Stimulated activated CD8-positive, alpha-beta memory T cell treated with anti-CD3 and anti-CD28 coated beads, Interleukin-7, amount 100 ng/mL, for 24 hours (primary cell): ENCODE results near the gene KCTD1.

Experiments
- DNase-seq: peaks from one replicate; pipeline ENCODE4 v3.0.0-alpha.2; 2020; ENCODE audit warnings: low read depth

Gene KCTD1

DNA sequence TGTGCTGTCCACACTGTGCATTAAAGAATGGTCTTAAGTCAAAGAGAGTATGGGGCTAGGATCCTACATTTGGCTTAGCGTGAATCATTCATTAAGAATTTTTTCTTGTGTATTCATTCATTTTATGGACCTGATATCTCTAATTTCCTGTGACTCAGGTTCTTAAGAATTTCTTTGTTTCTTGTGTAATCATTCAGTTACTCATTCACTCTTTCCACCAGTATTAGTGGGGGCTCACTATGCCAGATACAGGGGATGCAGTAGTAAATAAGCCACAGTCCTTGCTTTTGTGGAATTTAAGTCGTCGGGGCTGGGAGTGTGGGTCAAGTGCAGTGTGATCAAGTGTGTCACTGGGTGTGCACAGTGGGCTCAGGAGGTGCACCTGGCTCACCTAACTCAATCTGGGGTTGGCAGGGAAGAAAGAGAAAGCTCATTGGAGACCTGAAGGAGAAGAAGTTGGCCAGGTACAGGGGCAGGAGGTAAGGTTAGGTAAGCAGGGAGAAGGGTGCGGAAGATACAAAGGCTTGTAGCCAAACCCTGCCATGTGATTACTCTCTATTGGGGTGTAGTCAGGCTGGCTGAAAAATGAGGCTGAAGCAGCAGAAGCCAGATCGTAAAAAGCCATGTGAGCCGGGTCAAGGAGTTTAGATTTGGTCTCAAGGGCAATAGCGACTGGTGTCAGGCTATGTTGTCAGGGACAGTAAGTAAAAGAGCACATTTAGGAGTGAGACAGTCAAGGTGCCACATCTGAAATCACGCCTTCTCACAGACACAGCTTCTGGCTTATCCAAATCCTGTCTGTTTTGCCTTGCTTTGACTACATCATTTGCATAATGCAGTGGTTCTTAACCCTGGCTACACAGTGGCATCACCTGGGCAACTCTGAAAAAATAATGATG is 67.2 kb downstream of the KCTD1 start:
- no peak for DNase-seq

DNA sequence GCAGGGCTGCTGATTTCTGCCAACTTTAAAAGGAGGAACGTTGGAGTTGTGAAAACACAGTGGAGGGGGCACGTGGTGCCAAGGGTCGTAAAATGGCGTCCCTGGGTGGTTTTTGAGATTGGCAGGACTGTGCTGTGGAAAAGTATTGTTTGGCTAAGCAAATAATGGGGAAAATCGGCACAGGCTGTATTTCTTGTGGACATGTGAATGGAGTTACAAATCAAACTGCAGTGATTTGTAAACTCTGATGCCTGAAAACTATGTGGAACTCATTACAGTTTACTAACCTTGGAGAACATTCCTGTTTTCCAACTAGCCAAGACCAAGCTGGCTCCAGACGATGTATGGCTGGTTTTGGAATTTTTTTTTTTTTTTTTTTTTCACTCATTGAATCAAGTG is 68.7 kb downstream of the KCTD1 start:
- DNase-seq = no peak

DNA sequence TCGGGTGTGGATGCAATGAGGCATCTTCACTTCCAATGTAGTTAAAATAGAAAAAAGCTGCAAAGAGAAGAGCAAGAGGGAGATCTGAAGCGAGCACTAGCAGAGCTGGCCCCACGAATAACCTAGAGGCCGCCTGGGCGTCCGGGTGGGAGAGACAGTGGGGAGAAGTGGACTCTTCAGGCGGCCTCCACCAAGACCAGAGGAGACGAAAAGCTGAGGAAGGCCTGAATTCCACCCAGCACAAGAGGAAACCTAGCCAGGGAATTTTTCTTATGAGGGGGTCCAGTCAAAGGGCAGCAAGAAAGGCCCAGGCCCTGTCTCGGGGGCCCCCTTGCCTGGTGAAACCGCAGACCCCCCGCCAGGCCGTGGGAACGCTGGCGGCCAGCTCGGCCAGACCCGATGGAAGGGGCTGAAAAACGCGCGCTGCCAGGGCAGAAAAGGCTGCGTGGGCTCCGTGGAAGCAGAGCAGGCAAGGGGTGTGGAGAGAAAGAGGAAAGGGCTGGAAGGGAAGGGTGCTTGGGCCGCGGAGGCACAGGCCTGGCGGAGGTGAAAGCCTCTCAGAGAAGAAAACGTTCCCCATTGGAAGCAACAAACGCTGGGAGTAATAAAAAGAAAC is 69.2 kb downstream of the KCTD1 start:
- no peak for DNase-seq

DNA sequence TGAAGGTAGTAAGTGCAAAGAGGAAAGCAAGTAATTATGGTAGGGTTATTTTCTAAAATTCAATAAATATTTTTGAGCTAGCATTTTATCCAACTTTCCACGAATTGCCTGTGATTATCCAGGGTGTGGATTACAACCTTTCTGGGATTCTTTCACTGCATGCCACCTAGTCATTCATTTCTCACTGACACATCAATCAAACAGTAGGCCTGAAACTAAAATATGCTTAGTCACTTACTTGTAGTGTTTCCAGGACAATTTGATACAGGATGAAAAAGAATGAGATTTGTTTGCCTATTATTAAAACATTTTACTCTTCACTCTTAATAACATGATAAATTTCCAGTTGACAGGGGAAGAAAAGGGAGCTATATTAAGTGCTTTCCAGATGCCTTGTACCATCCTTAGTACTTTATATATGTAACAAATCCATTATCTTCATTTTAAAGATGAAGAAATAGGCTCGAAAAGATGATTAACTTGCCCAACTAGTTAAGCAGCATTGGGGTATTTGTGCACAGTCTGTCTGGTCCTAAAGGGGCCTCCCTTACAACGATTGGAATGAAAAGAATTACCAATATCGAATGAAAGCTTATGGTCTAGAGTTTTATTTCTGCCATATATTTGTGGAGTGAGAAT is 70.4 kb downstream of the KCTD1 start:
- no peak for DNase-seq

DNA sequence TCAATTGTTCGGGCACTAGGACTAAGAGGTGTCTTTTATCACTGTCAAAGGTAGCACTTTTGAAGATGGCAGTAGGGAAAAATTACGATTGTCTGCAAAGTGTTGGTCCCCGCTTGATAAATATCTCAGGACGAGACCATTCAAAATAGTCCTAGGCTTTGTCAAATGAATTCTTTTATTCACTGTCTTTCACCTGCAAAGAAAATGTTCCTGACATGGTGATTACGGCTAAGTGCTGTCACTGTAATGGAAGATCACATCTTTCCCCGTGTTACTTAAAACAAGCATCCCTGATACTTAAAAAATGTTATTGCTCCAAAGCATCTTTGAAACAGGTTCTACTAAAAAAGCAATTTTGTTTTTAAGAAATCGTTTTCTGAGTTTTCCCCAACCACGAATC is 71.7 kb downstream of the KCTD1 start:
- no peak for DNase-seq

DNA sequence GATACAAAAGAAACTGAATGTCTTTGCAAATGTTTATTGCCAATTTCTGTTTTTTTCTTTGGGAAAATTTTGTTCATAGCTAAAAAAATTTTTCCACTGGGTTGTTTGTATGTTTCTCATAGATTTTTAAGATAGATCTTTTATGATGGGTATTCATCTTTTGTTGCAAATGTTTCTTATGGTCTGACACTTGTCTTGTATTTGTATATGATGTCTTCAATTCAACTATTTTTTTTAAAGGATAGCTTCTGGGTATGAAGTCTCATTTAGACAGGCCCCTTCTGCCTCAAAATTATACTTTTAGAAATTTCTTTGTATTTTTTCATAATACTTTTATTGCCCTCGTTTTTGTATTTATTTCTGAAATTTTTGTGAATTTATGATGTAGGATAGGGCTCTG is 73.8 kb downstream of the KCTD1 start:
- no peak for DNase-seq

DNA sequence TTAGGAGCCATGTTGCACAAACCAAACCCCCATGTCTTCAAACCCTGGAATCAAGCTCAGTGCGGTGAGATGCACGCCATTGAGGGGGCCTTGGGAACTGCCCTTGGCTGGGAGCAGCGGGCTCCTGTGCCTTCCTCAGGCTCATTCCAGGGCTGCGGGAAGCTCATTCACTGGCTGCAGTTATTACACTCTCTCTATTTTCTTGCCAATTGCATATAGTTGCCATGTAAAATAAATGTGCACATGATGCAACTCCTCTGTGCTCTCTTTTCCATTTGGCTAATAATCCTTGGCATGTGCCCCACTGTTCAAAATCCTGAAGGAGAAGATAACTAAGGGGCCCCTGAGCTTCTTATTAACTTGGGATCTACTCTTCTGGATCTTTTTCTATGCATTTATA is 74.7 kb downstream of the KCTD1 start:
- DNase-seq = no peak

DNA sequence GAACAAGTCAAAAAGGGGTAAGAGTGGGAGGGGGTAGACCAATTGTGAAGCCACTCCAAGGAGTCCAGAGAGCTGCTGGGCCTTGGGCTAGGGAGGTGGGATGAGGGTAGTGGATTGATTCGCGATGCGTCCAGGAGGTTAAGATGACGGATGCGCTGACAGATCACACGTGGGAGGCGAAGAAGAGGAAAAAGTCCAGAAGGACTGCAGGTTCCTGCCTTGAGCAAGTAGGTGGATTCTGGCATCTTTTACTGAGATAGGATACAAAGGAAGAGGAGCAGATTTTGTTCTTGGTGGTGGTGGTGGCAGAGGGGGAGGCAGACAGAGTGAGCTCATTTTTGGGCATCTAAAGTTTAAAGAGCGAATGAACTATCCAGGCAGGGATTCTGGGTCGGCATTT is 76.5 kb downstream of the KCTD1 start:
- no peak for DNase-seq

DNA sequence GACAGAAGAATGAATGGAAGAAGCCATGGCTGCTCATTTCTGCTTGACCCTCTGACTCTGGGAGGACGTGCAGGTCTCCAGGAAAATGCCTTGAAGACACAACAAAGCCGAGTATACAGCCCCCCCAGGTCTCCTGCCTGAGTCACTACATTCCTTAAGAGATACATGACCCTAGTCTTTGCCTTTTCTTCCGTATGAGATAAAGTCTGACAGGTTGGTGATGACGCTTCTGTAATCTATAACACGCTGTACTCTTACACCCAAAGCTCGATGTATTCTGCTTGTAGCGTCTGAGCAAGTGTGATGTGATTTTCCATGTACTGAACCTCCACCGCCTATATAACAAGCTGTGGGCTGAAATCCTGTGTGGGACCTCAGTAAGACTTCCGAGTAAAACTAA is 77.3 kb downstream of the KCTD1 start:
- no peak for DNase-seq

DNA sequence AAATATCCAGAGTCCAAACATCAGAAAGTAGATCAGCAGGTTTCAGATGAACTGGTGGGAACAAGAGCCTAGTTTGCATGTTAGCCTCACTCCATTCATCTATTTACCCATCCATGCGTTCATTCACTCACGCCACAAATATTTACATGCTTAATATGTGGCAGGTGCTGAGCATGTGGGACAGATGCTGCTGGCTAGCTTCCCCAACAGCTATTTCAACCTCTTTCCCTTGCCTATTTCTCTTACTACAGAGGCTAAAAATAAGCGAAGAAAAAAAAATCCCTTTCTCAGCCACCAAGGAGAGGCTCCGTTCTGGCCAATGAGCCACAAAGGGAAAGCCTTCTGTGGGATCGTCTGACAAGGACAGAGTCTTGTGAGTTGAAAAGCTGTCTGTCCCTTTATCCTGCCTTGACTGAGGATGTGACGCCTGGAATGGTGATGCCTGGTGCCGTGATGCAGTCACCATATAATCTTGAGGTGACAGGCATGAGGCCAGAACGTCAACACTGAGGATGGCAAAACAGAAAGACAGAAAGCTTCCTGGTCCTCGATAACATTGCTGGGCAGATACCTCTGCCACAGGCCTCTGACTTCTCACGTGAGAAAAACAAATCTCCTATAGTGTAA is 78.2 kb downstream of the KCTD1 start:
- no peak for DNase-seq

DNA sequence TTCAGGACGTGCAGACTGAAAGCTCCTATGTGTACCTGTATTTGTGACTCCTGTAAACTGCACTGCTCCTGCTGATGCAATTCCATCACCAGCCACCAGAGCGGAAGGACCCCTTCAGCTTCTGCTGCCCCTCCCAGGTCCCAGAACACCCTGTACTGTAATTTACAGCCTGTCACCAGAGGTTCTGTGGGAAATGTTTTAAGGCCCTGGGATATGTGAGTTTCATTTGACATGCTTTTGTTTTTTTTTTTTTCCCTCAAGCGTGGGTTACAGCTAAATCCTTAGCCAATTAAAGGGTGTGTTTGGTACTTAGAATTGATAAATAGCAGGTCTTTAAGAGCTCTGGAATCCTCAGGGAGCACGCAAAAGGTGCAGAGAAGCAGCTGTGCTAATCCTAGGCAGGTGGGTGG is 79.4 kb downstream of the KCTD1 start:
- no peak for DNase-seq

DNA sequence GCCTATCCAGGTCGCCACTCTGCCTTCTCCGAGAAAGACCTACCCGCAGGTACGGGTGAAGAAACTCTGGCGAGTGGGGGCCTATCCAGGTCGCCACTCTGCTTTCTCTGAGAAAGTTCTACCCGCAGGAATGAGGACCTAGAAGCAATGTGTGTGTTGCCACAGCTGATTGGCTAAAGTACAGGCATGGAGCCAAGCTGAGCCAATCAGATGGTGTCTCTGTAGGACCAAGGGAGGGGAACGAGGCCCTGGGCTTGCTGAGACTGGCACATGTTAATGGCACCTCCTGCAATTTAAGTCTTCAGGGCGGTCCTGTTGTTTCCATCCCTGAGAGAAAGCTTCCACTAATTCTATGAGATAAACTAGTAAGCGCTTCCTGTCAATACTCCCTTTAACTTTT is 82.3 kb downstream of the KCTD1 start:
- no peak for DNase-seq

DNA sequence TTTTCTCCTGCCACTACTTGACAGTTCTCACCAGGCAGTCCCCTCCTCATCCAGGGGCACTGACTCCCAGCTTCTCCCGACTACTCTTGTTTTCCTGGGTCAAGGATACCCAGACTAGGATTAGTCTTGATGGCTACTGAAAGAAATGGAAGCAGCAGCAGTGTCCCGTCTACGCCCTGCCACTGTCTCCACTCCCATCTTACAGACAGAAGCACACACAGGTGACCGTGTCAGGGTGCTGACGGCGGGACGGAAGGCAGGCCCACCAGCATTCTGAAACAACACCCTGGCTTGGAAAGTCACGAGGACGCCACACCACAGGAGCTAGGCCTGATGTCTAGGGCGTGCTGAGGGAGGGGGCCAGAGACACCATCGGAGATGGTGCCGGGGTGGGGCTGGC is 82.9 kb downstream of the KCTD1 start:
- no peak for DNase-seq

DNA sequence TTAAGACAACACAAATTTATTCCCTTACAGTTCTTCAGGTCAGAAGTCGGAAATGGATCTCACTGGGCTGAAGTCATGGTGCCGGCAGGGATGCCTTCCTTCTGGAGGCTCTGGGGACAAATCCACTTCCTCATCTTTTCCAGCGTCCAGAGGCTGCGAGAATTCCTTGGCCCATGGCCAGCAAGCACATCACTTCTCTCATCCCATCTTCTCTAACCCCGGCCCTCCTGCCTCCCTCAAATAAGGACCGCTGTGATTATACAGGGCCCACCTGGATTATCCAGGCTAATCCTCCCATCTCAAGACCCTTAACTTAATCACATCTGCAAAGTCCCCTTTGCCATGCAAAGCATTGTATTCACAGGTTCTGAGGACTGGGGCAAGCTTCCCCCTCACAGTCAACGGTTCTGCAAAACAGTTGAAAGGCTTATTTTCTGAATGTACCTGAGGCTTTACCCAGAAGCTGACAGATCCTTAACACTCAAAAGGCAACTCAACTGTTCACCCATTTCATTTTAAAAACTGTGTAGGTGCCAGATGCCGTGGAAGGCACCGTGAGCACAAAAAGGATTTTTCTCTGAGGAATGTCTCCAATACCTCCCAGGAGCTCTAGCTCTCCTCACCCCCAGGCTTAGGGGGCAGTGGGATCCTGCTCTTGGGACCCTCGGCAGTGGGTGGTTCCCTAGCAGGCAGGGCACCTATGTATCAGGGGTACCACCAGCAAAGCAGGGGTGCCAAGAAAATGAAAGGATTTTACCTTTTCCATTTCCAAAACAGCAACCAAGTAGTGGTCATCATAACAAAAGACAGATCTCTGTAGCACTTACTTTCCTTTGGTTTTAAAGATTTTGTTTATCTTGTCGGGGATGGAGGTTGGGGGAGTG is 84.0 kb downstream of the KCTD1 start:
- DNase-seq = no peak

DNA sequence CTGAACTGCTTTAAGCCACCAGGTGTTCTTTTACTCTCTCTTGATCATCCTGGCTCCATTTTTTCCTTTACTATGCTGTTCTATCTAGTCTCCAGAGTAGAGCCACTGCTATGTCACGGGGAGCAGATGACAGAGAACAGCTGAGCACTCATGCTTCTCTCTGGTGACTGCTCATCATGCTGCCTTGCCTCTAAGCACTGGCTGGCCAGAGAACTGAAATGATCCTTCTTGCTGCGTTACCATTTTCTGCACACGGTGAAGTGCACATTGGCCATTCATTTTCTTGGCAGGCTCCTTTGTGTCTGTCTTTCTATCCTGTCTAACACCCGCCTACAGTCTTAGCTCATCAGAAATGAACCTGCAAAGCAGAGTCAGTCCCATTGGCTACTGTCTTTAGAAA is 86.0 kb downstream of the KCTD1 start:
- no peak for DNase-seq

DNA sequence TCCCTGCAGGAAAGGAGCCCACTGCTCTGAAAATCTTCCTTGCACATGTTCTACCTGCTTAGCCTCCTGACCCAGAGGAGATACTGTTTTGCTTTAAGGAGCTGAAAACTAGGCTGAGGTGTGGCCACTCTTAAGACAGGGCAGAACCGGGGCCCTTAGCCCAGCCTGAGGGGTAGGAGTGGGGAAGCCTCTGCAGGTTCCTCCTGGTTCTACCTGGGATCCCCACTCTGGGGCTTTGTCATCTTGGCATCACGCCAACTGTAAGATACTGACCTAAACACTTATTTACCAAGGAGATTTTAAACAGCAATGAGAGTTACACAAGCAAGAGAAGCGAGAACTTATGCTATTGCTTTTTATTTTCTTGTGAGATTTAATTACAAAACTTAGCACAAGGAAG is 86.9 kb downstream of the KCTD1 start:
- no peak for DNase-seq

DNA sequence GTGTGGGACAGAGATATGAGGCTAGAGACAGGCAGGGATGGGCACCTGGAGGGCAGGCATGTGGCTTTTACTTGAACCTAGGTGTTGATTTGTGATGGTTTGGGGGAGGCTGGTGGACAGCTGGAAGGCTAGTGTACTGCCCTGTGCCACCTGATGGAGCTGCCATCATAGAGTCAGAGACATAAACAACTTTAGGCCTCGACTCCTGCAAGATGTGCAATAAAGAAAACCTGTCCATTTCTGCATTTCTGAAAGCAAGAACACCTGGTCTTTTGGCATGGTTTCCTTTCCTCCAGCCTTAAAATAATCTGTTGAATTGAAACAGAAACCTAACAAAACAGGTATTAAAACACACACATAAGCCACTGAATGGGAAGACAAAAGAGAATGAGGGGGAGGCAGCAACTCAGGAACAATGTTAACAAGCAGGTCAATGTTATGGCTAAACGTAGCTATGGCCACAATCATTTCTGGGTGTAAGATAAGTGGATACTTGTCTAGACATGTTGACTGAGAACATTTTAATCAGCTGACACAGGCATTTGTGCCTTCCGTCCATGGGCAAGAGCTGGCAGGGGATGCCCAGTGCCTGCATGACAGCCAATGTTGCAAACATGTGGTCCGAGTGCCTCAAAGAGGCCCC is 87.8 kb downstream of the KCTD1 start:
- no peak for DNase-seq

DNA sequence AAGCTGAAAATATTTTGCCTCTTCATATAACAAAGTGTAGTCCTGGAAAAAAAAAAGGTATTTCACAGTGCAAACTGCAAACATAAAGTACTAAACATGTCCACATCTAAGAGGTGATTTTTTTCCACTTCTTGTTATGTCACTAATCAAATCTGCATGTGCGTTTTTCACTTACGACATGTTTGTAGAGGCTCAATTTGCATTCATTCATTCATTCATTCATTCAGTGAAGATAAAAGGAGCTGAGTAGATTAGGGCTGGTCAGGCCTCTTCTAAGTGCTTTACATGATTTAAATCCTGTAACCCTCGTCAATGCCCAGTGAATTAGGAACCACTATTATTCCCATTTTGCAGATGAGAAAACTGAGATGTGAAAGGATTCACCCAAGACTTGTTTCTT is 88.5 kb downstream of the KCTD1 start:
- no peak for DNase-seq

DNA sequence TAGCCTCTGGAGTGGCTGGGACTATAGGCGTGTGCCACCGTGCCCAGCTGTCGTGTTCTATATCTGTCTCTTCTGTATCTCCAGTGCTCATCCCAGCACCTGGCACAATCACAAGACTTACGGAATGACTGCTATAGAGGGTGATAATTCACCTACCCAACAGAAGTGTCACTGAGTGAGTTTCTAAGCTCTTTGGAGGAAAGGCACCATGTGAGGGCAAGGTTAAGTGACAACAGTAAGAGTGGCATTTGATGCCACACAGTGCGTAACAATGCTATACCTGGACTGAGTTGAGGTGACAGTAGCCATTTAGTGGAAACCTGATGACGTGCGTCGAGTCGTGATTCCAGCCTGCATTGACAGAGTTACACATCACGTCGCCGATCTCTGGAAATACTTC is 89.0 kb downstream of the KCTD1 start:
- no peak for DNase-seq

DNA sequence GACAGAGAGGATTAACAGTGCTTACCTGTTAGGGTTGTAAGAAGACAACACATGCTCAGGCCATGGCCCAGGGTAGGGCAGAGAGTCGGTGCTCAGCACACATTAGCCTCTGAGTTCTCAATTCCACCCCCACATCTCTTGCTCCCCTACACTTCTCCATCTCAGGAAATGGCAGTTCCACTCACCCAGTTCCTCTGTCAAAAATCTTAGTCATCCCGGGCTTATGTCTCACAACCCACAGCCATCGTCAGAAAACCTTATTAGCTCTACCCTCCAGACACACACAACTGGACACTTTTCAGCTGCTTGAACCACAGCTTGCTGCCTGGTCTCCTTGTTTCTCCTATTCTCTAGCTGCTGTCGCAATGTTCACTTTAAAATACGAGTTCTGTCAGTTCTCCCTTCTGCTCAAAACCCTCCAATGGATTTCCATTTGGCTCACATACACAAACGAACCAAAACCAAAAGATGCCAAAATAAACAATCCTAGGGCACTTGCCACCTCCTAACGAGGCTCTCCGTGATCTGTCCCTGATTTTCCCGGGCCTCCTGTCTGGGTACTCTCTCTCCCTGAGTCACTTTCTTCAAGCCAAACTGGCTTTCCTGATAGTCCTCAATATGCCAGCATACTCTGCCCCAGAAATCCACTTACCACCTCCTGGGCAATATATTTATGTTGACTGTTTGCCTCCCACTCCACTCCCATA is 89.7 kb downstream of the KCTD1 start:
- DNase-seq = no peak
